Rectal smooth muscle tissue (tissue), 1 donor: ENCODE measurements around the gene IL10RB.

Source experiments
- H3K27ac ChIP-seq: one replicate; pipeline ENCODE4 v1.7.0; 2013; ENCODE audit warnings: low read depth, low read length, inconsistent platforms
- H3K27me3 ChIP-seq: one replicate; pipeline ENCODE4 v1.7.0; 2013; ENCODE audit warnings: low read length; ENCODE audit not compliant: control insufficient read depth, insufficient read depth
- H3K36me3 ChIP-seq: one replicate; pipeline ENCODE4 v1.7.0; 2013; ENCODE audit warnings: low read length; ENCODE audit not compliant: control insufficient read depth, insufficient read depth
- H3K4me1 ChIP-seq: one replicate; pipeline ENCODE4 v1.7.0; 2013; ENCODE audit warnings: low read length; ENCODE audit not compliant: control insufficient read depth, insufficient read depth
- H3K4me3 ChIP-seq: one replicate; pipeline ENCODE4 v1.7.0; 2013; ENCODE audit warnings: low read length
- H3K9ac ChIP-seq: one replicate; pipeline ENCODE4 v1.7.0; 2013; ENCODE audit warnings: low read length

IL10RB gene

GRCh38 chr21:33334191-33334590 lies 68.0 kb downstream of the IL10RB start:
- peaks cover 4% of the 10 kb centered on the region for H3K36me3 ChIP-seq
- no peak overlapping the region for H3K9ac ChIP-seq
- no peak overlapping the region for H3K4me3 ChIP-seq
- H3K4me1 ChIP-seq: no peaks in the 10 kb centered on the region
- H3K27me3 ChIP-seq: no peaks in the 10 kb centered on the region
- H3K27ac ChIP-seq: no peak overlapping the region

GRCh38 chr21:33334824-33335223 lies 68.7 kb downstream of the IL10RB start:
- Histone ChIP-seq H3K4me1 (no peaks in the 10 kb centered on the region), H3K36me3 (peaks cover 4% of the 10 kb centered on the region), H3K27me3 (no peaks in the 10 kb centered on the region), H3K4me3 (no peak overlapping the region), H3K9ac (no peak overlapping the region), H3K27ac (no peak overlapping the region)

DNA sequence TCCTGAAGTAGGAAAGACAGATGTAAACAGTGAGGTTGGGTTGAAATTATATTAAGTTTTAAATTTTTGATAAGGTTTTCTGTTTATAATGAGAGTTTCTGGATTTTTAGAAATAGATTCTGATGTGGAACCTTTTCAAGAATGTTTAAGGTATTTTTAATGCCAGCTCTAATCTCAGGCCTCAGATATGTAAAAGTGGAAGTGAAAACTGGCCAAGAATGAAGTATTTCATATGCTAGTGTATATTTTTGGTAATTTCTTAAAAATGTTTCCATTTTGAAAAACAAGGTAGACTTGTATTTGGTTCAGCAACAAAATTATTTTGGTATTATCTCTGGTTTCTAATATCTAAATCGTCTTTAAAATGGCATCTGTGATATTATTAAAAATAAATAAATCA lies 73.0 kb downstream of the IL10RB start:
- no peak overlapping the region for H3K27ac ChIP-seq
- no peaks in the 10 kb centered on the region for H3K4me1 ChIP-seq
- no peak overlapping the region for H3K9ac ChIP-seq
- H3K4me3 ChIP-seq: no peak overlapping the region
- H3K36me3 ChIP-seq: peaks cover 4% of the 10 kb centered on the region
- no peaks in the 10 kb centered on the region for H3K27me3 ChIP-seq

DNA sequence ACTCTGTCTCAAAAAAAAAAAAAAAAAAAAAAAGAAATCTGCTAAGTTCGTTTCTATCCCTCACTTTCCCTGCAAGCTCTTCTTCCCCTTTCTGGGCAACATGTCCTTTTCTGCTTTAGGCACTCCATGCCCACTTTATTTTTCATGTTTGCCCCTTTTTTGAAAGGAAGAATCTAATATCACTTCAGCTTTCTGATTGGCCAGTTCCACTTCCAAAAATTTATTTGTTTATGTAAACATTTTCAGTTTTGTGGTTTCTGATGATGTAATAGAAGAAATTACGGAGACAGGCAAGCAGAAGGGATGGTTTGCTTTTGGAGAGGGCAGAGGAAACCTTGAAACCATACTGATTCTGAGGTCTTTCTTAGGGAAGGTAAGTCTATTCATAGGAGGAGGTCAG lies 73.8 kb downstream of the IL10RB start:
- Histone ChIP-seq H3K4me1 (no peaks in the 10 kb centered on the region), H3K36me3 (peaks cover 4% of the 10 kb centered on the region), H3K9ac (no peak overlapping the region), H3K27ac (no peak overlapping the region), H3K4me3 (no peak overlapping the region), H3K27me3 (no peaks in the 10 kb centered on the region)

DNA sequence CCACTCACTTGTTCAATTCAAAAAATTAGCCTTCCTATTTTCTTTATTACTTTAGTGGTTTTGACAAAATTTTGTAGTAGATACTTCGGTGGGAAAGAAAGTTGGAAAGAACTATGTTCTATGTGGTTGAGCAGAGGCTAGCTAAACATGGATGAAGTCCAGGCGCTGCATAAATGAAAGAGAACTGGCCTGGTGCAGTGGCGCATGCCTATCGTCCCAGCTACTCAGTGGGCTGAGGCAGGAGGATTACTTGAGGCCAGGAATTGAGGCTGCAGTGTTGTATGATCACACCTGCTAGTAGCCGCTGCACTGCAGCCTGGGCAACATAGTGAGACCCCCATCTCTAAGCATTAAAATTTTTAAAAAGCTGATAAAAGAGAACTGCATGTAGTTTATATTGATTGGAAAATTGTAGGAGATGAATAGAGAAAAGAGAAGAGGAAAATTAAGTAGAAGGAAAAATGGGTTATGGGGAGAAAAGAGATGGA lies 79.6 kb downstream of the IL10RB start:
- H3K27ac ChIP-seq: no peak overlapping the region
- no peak overlapping the region for H3K9ac ChIP-seq
- H3K4me1 ChIP-seq: no peaks in the 10 kb centered on the region
- peaks cover 11% of the 10 kb centered on the region for H3K36me3 ChIP-seq
- no peak overlapping the region for H3K4me3 ChIP-seq
- H3K27me3 ChIP-seq: no peaks in the 10 kb centered on the region
